ENCODE measurements around the gene MACC1. TPM values are rescaled to one million over a fixed set of nuclear protein-coding genes. Genes with fewer than 3 reads are reported as not detected.

Gene MACC1
- polyA plus RNA-seq, 1 donor (not counting 4 experiments of a cell fraction or from before 2014, with no cell fraction given), result 16.4 TPM

GRCh38 chr7:20229646-20230500 lies 12.7 kb upstream of the MACC1 start:
- H3K4me2 ChIP-seq (ENCODE audit: control insufficient read depth, extremely low read depth, insufficient read depth, low read depth, low read length), result no peak overlapping the region
- no peak overlapping the region for H3K27ac ChIP-seq (ENCODE audit: control insufficient read depth, insufficient read depth, low read length)
- no peaks in the 10 kb centered on the region for H3K79me2 ChIP-seq (ENCODE audit: control insufficient read depth, insufficient read depth, low read length)
- FAIRE-seq (no peak), DNase-seq (ENCODE audit: low read depth, low spot score) (no peak)
- no peaks in the 10 kb centered on the region for H3K36me3 ChIP-seq (ENCODE audit: control insufficient read depth in 2 of 2, extremely low read depth in 1 of 2, insufficient read depth in 2 of 2, low read length in 2 of 2)
- no peaks in the 10 kb centered on the region for H3K27me3 ChIP-seq (ENCODE audit: control insufficient read depth, extremely low read depth, insufficient read depth, low read length)
- peaks cover 5% of the 10 kb centered on the region for H3K4me1 ChIP-seq (ENCODE audit: control insufficient read depth, extremely low read depth, insufficient read depth, low read length)
- H3K9me1 ChIP-seq (ENCODE audit: control insufficient read depth, extremely low read depth, insufficient read depth, low read length), result no peaks in the 10 kb centered on the region
- no peaks in the 10 kb centered on the region for H4K20me1 ChIP-seq (ENCODE audit: control insufficient read depth, extremely low read depth, insufficient read depth, low read length)
- dilution Hi-C loops (cut with MboI; ENCODE audit: extremely low pct_ligation_motif_present, low sequenced_read_pairs), result no loop called here
- no peak overlapping the region for H3K9ac ChIP-seq (ENCODE audit: control insufficient read depth, extremely low read depth, insufficient read depth, low read length)
- H2AFZ ChIP-seq (ENCODE audit: control insufficient read depth, low read length), result no peak overlapping the region
- no peaks in the 10 kb centered on the region for H3K9me3 ChIP-seq (ENCODE audit: control insufficient read depth, low read depth, low read length)
- TF ChIP-seq CTCF (optimal IDR thresholded peaks at IDR 0.05 in 1 of 3, IDR thresholded peaks at IDR 0.05 in 1 of 3, conservative IDR thresholded peaks at IDR 0.05 in 1 of 3; ENCODE audit: extremely low read depth in 1 of 3, insufficient read depth in 2 of 3, low read length in 3 of 3), result no peak
- TF ChIP-seq EZH2 (IDR thresholded peaks at IDR 0.05; ENCODE audit: low read length), result no peak
- no peak overlapping the region for H3K4me3 ChIP-seq (ENCODE audit: control insufficient read depth in 2 of 3, extremely low read depth in 1 of 3, insufficient read depth in 2 of 3, low read depth in 1 of 3, low read length in 3 of 3)

- dilution Hi-C loops (cut with MboI; ENCODE audit: extremely low pct_ligation_motif_present, low sequenced_read_pairs), result no loop called here
- TF ChIP-seq CTCF (optimal IDR thresholded peaks at IDR 0.05 in 1 of 3, IDR thresholded peaks at IDR 0.05 in 1 of 3, conservative IDR thresholded peaks at IDR 0.05 in 1 of 3; ENCODE audit: extremely low read depth in 1 of 3, insufficient read depth in 2 of 3, low read length in 3 of 3) (no peak), EZH2 (IDR thresholded peaks at IDR 0.05; ENCODE audit: low read length) (no peak)
- H3K79me2 ChIP-seq (ENCODE audit: control insufficient read depth, insufficient read depth, low read length), result no peaks in the 10 kb centered on the region
- H3K9me1 ChIP-seq (ENCODE audit: control insufficient read depth, extremely low read depth, insufficient read depth, low read length), result no peaks in the 10 kb centered on the region
- H3K27me3 ChIP-seq (ENCODE audit: control insufficient read depth, extremely low read depth, insufficient read depth, low read length), result no peaks in the 10 kb centered on the region
- no peaks in the 10 kb centered on the region for H3K36me3 ChIP-seq (ENCODE audit: control insufficient read depth in 2 of 2, extremely low read depth in 1 of 2, insufficient read depth in 2 of 2, low read length in 2 of 2)
- H2AFZ ChIP-seq (ENCODE audit: control insufficient read depth, low read length), result no peak overlapping the region
- no peak overlapping the region for H3K4me3 ChIP-seq (ENCODE audit: control insufficient read depth in 2 of 3, extremely low read depth in 1 of 3, insufficient read depth in 2 of 3, low read depth in 1 of 3, low read length in 3 of 3)
- H3K9ac ChIP-seq (ENCODE audit: control insufficient read depth, extremely low read depth, insufficient read depth, low read length), result no peak overlapping the region
- H3K4me2 ChIP-seq (ENCODE audit: control insufficient read depth, extremely low read depth, insufficient read depth, low read depth, low read length), result no peak overlapping the region
- FAIRE-seq (no peak), DNase-seq (ENCODE audit: low read depth, low spot score) (no peak)
- peaks cover 5% of the 10 kb centered on the region for H3K4me1 ChIP-seq (ENCODE audit: control insufficient read depth, extremely low read depth, insufficient read depth, low read length)
- no peaks in the 10 kb centered on the region for H4K20me1 ChIP-seq (ENCODE audit: control insufficient read depth, extremely low read depth, insufficient read depth, low read length)
- no peak overlapping the region for H3K27ac ChIP-seq (ENCODE audit: control insufficient read depth, insufficient read depth, low read length)
- no peaks in the 10 kb centered on the region for H3K9me3 ChIP-seq (ENCODE audit: control insufficient read depth, low read depth, low read length)
Measured at GRCh38 chr7:20229081-20229480, 11.9 kb upstream of the MACC1 start.

Data from keratinocyte (primary cell).